NT2/D1 (cell line): ENCODE measurements around the gene CCDC59.

Source experiments
- SUZ12 ChIP-seq: IDR thresholded peaks from 2 replicates; pipeline ENCODE4 v1.6.1; 2011; ENCODE audit not compliant: insufficient read length, insufficient read depth; ENCODE audit errors: extremely low read depth
- ZNF274 ChIP-seq: IDR thresholded peaks from 2 replicates; pipeline ENCODE4 v1.6.1; 2011; ENCODE audit warnings: mild to moderate bottlenecking, low read depth, low read length

- TF ChIP-seq SUZ12 (no peak), ZNF274 (no peak)
These were observed 38.9 kb downstream of the CCDC59 start for GRCh38 chr12:82319276-82319675.
